H9 (cell line): ENCODE results near the gene ACTA1. TPM values are rescaled to one million over a fixed set of nuclear protein-coding genes. Genes with fewer than 3 reads are reported as not detected.

ENCODE experiments used
- DNase-seq: peaks from one replicate; pipeline ENCODE4 v3.0.0-alpha.2; 2017
- H2AFZ ChIP-seq: one replicate; pipeline ENCODE4 v1.6.1; 2013; ENCODE audit warnings: mild to moderate bottlenecking, low read length, control low read depth, moderate library complexity
- H2AK5ac ChIP-seq: 2 replicates; pipeline ENCODE4 v1.6.1; 2013; ENCODE audit warnings: low read length, control low read depth, mixed read lengths; ENCODE audit not compliant: insufficient read length
- H2BK120ac ChIP-seq: one replicate; pipeline ENCODE4 v1.6.1; 2013; ENCODE audit warnings: low read depth, mild to moderate bottlenecking, low read length, control low read depth, inconsistent platforms; ENCODE audit not compliant: poor library complexity, severe bottlenecking
- H2BK12ac ChIP-seq: 2 replicates; pipeline ENCODE4 v1.6.1; 2013; ENCODE audit warnings: low read length, control low read depth, mixed read lengths, low read depth; ENCODE audit not compliant: insufficient read length
- H2BK15ac ChIP-seq: 2 replicates; pipeline ENCODE4 v1.6.1; 2013; ENCODE audit warnings: low read depth, low read length, control low read depth
- H2BK20ac ChIP-seq: one replicate; pipeline ENCODE4 v1.6.1; 2013; ENCODE audit warnings: low read depth, mild to moderate bottlenecking, low read length, control low read depth, inconsistent platforms; ENCODE audit not compliant: poor library complexity, severe bottlenecking
- H2BK5ac ChIP-seq: 2 replicates; pipeline ENCODE4 v1.6.1; 2013; ENCODE audit warnings: low read length, control low read depth, mixed read lengths; ENCODE audit not compliant: insufficient read length
- H3K14ac ChIP-seq: 2 replicates; pipeline ENCODE4 v1.6.1; 2013; ENCODE audit warnings: low read length, control low read depth; ENCODE audit not compliant: insufficient read depth
- H3K18ac ChIP-seq: 2 replicates; pipeline ENCODE4 v1.6.1; 2013; ENCODE audit warnings: low read depth, mild to moderate bottlenecking, mixed read lengths, low read length, control low read depth; ENCODE audit not compliant: insufficient read length
- H3K23ac ChIP-seq: 2 replicates; pipeline ENCODE4 v1.6.1; 2013; ENCODE audit warnings: low read length, control low read depth, mixed read lengths, low read depth; ENCODE audit not compliant: insufficient read length
- H3K23me2 ChIP-seq: 2 replicates; pipeline ENCODE4 v1.6.1; 2013; ENCODE audit warnings: low read depth, mild to moderate bottlenecking, mixed read lengths, low read length, control low read depth; ENCODE audit not compliant: insufficient read length, poor library complexity, severe bottlenecking
- H3K27ac ChIP-seq: 2 replicates; pipeline ENCODE4 v1.5.1; 2013; ENCODE audit warnings: low read length, control low read depth, mixed read lengths, low read depth; ENCODE audit not compliant: insufficient read length
- H3K27me3 ChIP-seq: 2 replicates; pipeline ENCODE4 v1.6.1; 2013; ENCODE audit warnings: low read length, control low read depth, inconsistent platforms; ENCODE audit not compliant: insufficient read depth
- H3K4ac ChIP-seq: 2 replicates; pipeline ENCODE4 v1.6.1; 2013; ENCODE audit warnings: low read depth, mild to moderate bottlenecking, control low read depth, inconsistent platforms, low read length, moderate library complexity
- H3K4me1 ChIP-seq: 2 replicates; pipeline ENCODE4 v1.6.1; 2013; ENCODE audit warnings: low read length, control low read depth, inconsistent platforms; ENCODE audit not compliant: insufficient read depth
- H3K4me2 ChIP-seq: 2 replicates; pipeline ENCODE4 v1.6.1; 2013; ENCODE audit warnings: low read length, control low read depth, mixed read lengths; ENCODE audit not compliant: insufficient read length, insufficient read depth
- H3K56ac ChIP-seq: 2 replicates; pipeline ENCODE4 v1.6.1; 2013; ENCODE audit warnings: low read depth, mild to moderate bottlenecking, mixed read lengths, low read length, control low read depth; ENCODE audit not compliant: insufficient read length
- H3K79me1 ChIP-seq: 2 replicates; pipeline ENCODE4 v1.6.1; 2013; ENCODE audit warnings: low read depth, mild to moderate bottlenecking, moderate library complexity, low read length, control low read depth, inconsistent platforms; ENCODE audit not compliant: insufficient read depth, poor library complexity, severe bottlenecking
- H3K79me2 ChIP-seq: 2 replicates; pipeline ENCODE4 v1.6.1; 2013; ENCODE audit warnings: low read length, control low read depth, inconsistent platforms; ENCODE audit not compliant: insufficient read depth
- H3K9ac ChIP-seq: 2 replicates; pipeline ENCODE4 v1.6.1; 2013; ENCODE audit warnings: low read length, control low read depth, mixed read lengths; ENCODE audit not compliant: insufficient read length; ENCODE audit errors: extremely low read depth
- H3K9me3 ChIP-seq: one replicate; pipeline ENCODE4 v1.6.1; 2013; ENCODE audit warnings: low read depth, low read length, inconsistent platforms; ENCODE audit not compliant: control insufficient read depth
- H3T11ph ChIP-seq: one replicate; pipeline ENCODE4 v1.6.1; 2013; ENCODE audit warnings: mild to moderate bottlenecking, low read length, control low read depth, inconsistent platforms
- H4K20me1 ChIP-seq: one replicate; pipeline ENCODE4 v1.6.1; 2013; ENCODE audit not compliant: control insufficient read depth, insufficient read length, insufficient read depth
- H4K5ac ChIP-seq: 2 replicates; pipeline ENCODE4 v1.6.1; 2013; ENCODE audit warnings: low read depth, mild to moderate bottlenecking, mixed read lengths, low read length, control low read depth; ENCODE audit not compliant: insufficient read length
- H4K8ac ChIP-seq: replicated peaks from 2 replicates; pipeline ENCODE4 v1.6.1; 2013; ENCODE audit warnings: low read length, control low read depth, mixed read lengths, low read depth; ENCODE audit not compliant: insufficient read length
- H4K91ac ChIP-seq: 2 replicates; pipeline ENCODE4 v1.6.1; 2013; ENCODE audit warnings: low read depth, mild to moderate bottlenecking, moderate library complexity, mixed read lengths, low read length, control low read depth; ENCODE audit not compliant: insufficient read length
- H3K27ac Mint-ChIP-seq, 3 experiments: 2 replicates in 2 of 3; 3 replicates in 1 of 3; pipeline ENCODE4 v1.8.0; 2020 to 2021; ENCODE audit warnings: mixed read lengths in 3 of 3, mild to moderate bottlenecking in 1 of 3, moderate library complexity in 1 of 3
- H3K27me3 Mint-ChIP-seq: 2 replicates; pipeline ENCODE4 v1.8.0; 2021; ENCODE audit warnings: low read depth, mild to moderate bottlenecking, moderate library complexity, mixed read lengths
- H3K36me3 Mint-ChIP-seq, 3 experiments: 2 replicates in 2 of 3; 3 replicates in 1 of 3; pipeline ENCODE4 v1.8.0; 2020 to 2021; ENCODE audit warnings: low read depth in 3 of 3, mixed read lengths in 3 of 3; ENCODE audit not compliant: insufficient read depth in 1 of 3
- H3K4me1 Mint-ChIP-seq, 2 experiments: 2 replicates each; pipeline ENCODE4 v1.8.0; 2020; ENCODE audit warnings: mixed read lengths in 2 of 2
- H3K4me3 Mint-ChIP-seq, 2 experiments: 2 replicates in 1 of 2; 3 replicates in 1 of 2; pipeline ENCODE4 v1.8.0; 2020 to 2021; ENCODE audit warnings: mild to moderate bottlenecking in 2 of 2, mixed read lengths in 2 of 2, moderate library complexity in 1 of 2
- H3K9me3 Mint-ChIP-seq, 2 experiments: 2 replicates in 1 of 2; 3 replicates in 1 of 2; pipeline ENCODE4 v1.8.0; 2020; ENCODE audit warnings: mild to moderate bottlenecking in 2 of 2, mixed read lengths in 2 of 2, moderate library complexity in 1 of 2
- CTCF ChIP-seq: fragments of 200-600 bp; sonication (generic); conservative IDR thresholded peaks from 3 replicates; pipeline ENCODE4 v1.8.0; 2021; ENCODE audit warnings: antibody characterized with exemption, mild to moderate bottlenecking
- WGBS: extraction: QIAGEN DNeasy Blood & Tissue Kit; methylation state at CpG from one replicate; pipeline ENCODE4 v1.1.7; 2013; ENCODE audit warnings: missing lambda C conversion rate, low lambda C conversion rate, mixed read lengths; ENCODE audit not compliant: insufficient read length; ENCODE audit errors: extremely low coverage; 5-methylcytosine and 5-hydroxymethylcytosine counted together
- total RNA-seq: library from RNA; stranded (reverse); gene quantifications from 2 replicates; pipeline ENCODE4 v1.2.1, GENCODE V29; 2021

The ACTA1 gene
- total RNA-seq, 1 experiment from 2014 or later, result 48.5 TPM

GRCh38 chr1:229457436-229457835 is 23.5 kb upstream of the ACTA1 start:
- no peaks in the 10 kb centered on the region for H3K9me3 Mint-ChIP-seq

More at GRCh38 chr1:229457436-229457835, 23.5 kb upstream of the ACTA1 start:
- Histone ChIP-seq H3K27ac (no peak overlapping the region), H3K4me2 (no peak overlapping the region), H3K79me2 (no peaks in the 10 kb centered on the region), H3K27me3 (no peaks in the 10 kb centered on the region), H3K9ac (no peak overlapping the region), H2BK20ac (no peak overlapping the region), H3K23ac (no peak overlapping the region), H3K4me1 (no peaks in the 10 kb centered on the region), H2BK120ac (no peak overlapping the region), H4K91ac (no peak overlapping the region), H3K23me2 (no peaks in the 10 kb centered on the region), H3K56ac (no peak overlapping the region), H2BK12ac (no peak overlapping the region), H3K79me1 (no peaks in the 10 kb centered on the region), H2BK5ac (no peak overlapping the region), H4K20me1 (no peaks in the 10 kb centered on the region), H2BK15ac (no peak overlapping the region), H4K5ac (no peak overlapping the region), H2AK5ac (no peak overlapping the region), H3K14ac (no peak overlapping the region), H3K18ac (no peak overlapping the region), H2AFZ (no peak overlapping the region), H3T11ph (no peak overlapping the region), H3K4ac (no peak overlapping the region), H4K8ac (no peak overlapping the region), H3K9me3 (no peaks in the 10 kb centered on the region)
- no peak overlapping the region for H3K4me3 Mint-ChIP-seq
- H3K27ac Mint-ChIP-seq, result no peak overlapping the region
- peaks cover 10 to 56% (median 46%) of the 10 kb centered on the region in 3 experiments; a peak in 6 of 7 replicates for H3K36me3 Mint-ChIP-seq
- no peaks in the 10 kb centered on the region for H3K4me1 Mint-ChIP-seq
- no peak for TF ChIP-seq CTCF
- DNase-seq, result no peak
- 100% methylated on average over 1 of the region's 4 CpGs for WGBS
- no peaks in the 10 kb centered on the region for H3K27me3 Mint-ChIP-seq
